SK-N-MC (cell line): ENCODE results near the gene IMMP2L.
A peak's percentile ranks its signal among the peaks of the same experiment; 100 is the strongest.

Experiments used
- DNase-seq: peaks from one replicate; pipeline ENCODE4 v3.0.0-alpha.2; 2011; ENCODE audit warnings: low read depth, low spot score
- H3K27ac ChIP-seq: fragments of 200-600 bp; sonication (generic); 2 replicates; pipeline ENCODE4 v1.5.1; 2016; ENCODE audit warnings: mixed run types
- H3K36me3 ChIP-seq: fragments of 200-600 bp; sonication (generic); 2 replicates; pipeline ENCODE4 v1.6.1; 2017; ENCODE audit warnings: antibody characterized with exemption, low read length, mixed read lengths; ENCODE audit not compliant: insufficient read depth
- H3K4me3 ChIP-seq: fragments of 200-600 bp; sonication (generic); 2 replicates; pipeline ENCODE4 v1.5.1; 2016
- H3K9ac ChIP-seq: fragments of 200-600 bp; sonication (generic); 2 replicates; pipeline ENCODE4 v1.8.0; 2017; ENCODE audit warnings: mixed run types, mixed read lengths; ENCODE audit not compliant: insufficient read length
- H3K9me3 ChIP-seq: fragments of 200-600 bp; sonication (generic); 2 replicates; pipeline ENCODE4 v1.6.1; 2017; ENCODE audit warnings: low read depth, mild to moderate bottlenecking, antibody characterized with exemption, low read length, moderate library complexity, mixed read lengths
- EZH2 ChIP-seq: fragments of 200-600 bp; sonication (generic); IDR thresholded peaks from one replicate; pipeline ENCODE4 v1.6.1; 2017; ENCODE audit warnings: antibody characterized with exemption
- FOXP2 ChIP-seq: optimal IDR thresholded peaks from 2 replicates; pipeline ENCODE3; 2011; ENCODE audit warnings: mild to moderate bottlenecking, moderate library complexity; ENCODE audit not compliant: insufficient read depth; ENCODE audit errors: extremely low read length, control extremely low read depth
- POLR2AphosphoS5 ChIP-seq: IDR thresholded peaks from 2 replicates; pipeline ENCODE4 v1.6.1; 2012; ENCODE audit warnings: mild to moderate bottlenecking, low read depth, low read length, borderline replicate concordance

IMMP2L gene

GRCh38 chr7:110880971-110881370 is 681.3 kb downstream of the IMMP2L start:
- no peak for TF ChIP-seq POLR2AphosphoS5
- no peak for TF ChIP-seq FOXP2
- TF ChIP-seq EZH2 = no peak
- peak overlapping the region; percentile 50 for H3K4me3 ChIP-seq
- peak overlapping the region; percentile 94 for H3K27ac ChIP-seq
- no peaks in the 10 kb centered on the region for H3K36me3 ChIP-seq
- H3K9ac ChIP-seq = peak overlapping the region; percentile 32
- DNase-seq = no peak
- no peaks in the 10 kb centered on the region for H3K9me3 ChIP-seq

GRCh38 chr7:110877016-110877415 is 685.3 kb downstream of the IMMP2L start:
- no peak overlapping the region for H3K9ac ChIP-seq
- H3K9me3 ChIP-seq = no peaks in the 10 kb centered on the region
- H3K4me3 ChIP-seq = no peak overlapping the region
- DNase-seq = no peak
- H3K27ac ChIP-seq = no peak overlapping the region
- H3K36me3 ChIP-seq = no peaks in the 10 kb centered on the region
- TF ChIP-seq EZH2 (no peak), POLR2AphosphoS5 (no peak), FOXP2 (no peak)

GRCh38 chr7:110875346-110875745 is 686.9 kb downstream of the IMMP2L start:
- no peaks in the 10 kb centered on the region for H3K36me3 ChIP-seq
- no peak overlapping the region for H3K9ac ChIP-seq
- TF ChIP-seq FOXP2 (no peak), POLR2AphosphoS5 (no peak), EZH2 (no peak)
- no peak overlapping the region for H3K4me3 ChIP-seq
- no peaks in the 10 kb centered on the region for H3K9me3 ChIP-seq
- DNase-seq = no peak
- no peak overlapping the region for H3K27ac ChIP-seq

GRCh38 chr7:110871856-110872255 is 690.4 kb downstream of the IMMP2L start:
- DNase-seq = no peak
- no peaks in the 10 kb centered on the region for H3K36me3 ChIP-seq
- H3K27ac ChIP-seq = no peak overlapping the region
- no peaks in the 10 kb centered on the region for H3K9me3 ChIP-seq
- H3K4me3 ChIP-seq = no peak overlapping the region
- TF ChIP-seq FOXP2 (no peak), POLR2AphosphoS5 (no peak), EZH2 (no peak)
- no peak overlapping the region for H3K9ac ChIP-seq

GRCh38 chr7:110870926-110871325 is 691.4 kb downstream of the IMMP2L start:
- TF ChIP-seq EZH2 (no peak), FOXP2 (no peak), POLR2AphosphoS5 (no peak)
- Histone ChIP-seq H3K9ac (no peak overlapping the region), H3K27ac (no peak overlapping the region), H3K9me3 (no peaks in the 10 kb centered on the region), H3K36me3 (no peaks in the 10 kb centered on the region), H3K4me3 (no peak overlapping the region)
- no peak for DNase-seq

- Histone ChIP-seq H3K4me3 (no peak overlapping the region), H3K9ac (no peak overlapping the region), H3K9me3 (no peaks in the 10 kb centered on the region), H3K27ac (no peak overlapping the region), H3K36me3 (no peaks in the 10 kb centered on the region)
- TF ChIP-seq POLR2AphosphoS5 (no peak), EZH2 (no peak), FOXP2 (no peak)
- DNase-seq = no peak
These were observed 693.8 kb downstream of the IMMP2L start for GRCh38 chr7:110868458-110868857.

- DNase-seq = no peak
- no peak overlapping the region for H3K9ac ChIP-seq
- no peak overlapping the region for H3K4me3 ChIP-seq
- H3K9me3 ChIP-seq = no peaks in the 10 kb centered on the region
- no peak for TF ChIP-seq EZH2
- no peak for TF ChIP-seq POLR2AphosphoS5
- no peak for TF ChIP-seq FOXP2
- H3K36me3 ChIP-seq = no peaks in the 10 kb centered on the region
- no peak overlapping the region for H3K27ac ChIP-seq
These were observed 694.5 kb downstream of the IMMP2L start for GRCh38 chr7:110867771-110868170.

- Histone ChIP-seq H3K36me3 (no peaks in the 10 kb centered on the region), H3K27ac (no peak overlapping the region), H3K9ac (no peak overlapping the region), H3K4me3 (no peak overlapping the region), H3K9me3 (no peaks in the 10 kb centered on the region)
- no peak for DNase-seq
- TF ChIP-seq POLR2AphosphoS5 = no peak
- TF ChIP-seq EZH2 = no peak
- no peak for TF ChIP-seq FOXP2
These were observed 699.0 kb downstream of the IMMP2L start for GRCh38 chr7:110863258-110863657.

GRCh38 chr7:110861163-110861562 is 701.1 kb downstream of the IMMP2L start:
- TF ChIP-seq EZH2 (no peak), POLR2AphosphoS5 (no peak), FOXP2 (no peak)
- Histone ChIP-seq H3K4me3 (no peak overlapping the region), H3K36me3 (no peaks in the 10 kb centered on the region), H3K9ac (no peak overlapping the region), H3K27ac (no peak overlapping the region), H3K9me3 (no peaks in the 10 kb centered on the region)
- no peak for DNase-seq
